UCSD-AML1 (cell line): ENCODE results near the gene PLEKHA8.
"Not testable (repeated sequence)": the region's sequence is repeated elsewhere in the genome, so short reads cannot be mapped to it uniquely, and the experiment has no call there.

Experiments
- DNase-seq: peaks from one replicate; lab custom pipeline; 2025; ENCODE audit not compliant: unreplicated experiment; lab: John Stamatoyannopoulos, UW

PLEKHA8 gene

DNA sequence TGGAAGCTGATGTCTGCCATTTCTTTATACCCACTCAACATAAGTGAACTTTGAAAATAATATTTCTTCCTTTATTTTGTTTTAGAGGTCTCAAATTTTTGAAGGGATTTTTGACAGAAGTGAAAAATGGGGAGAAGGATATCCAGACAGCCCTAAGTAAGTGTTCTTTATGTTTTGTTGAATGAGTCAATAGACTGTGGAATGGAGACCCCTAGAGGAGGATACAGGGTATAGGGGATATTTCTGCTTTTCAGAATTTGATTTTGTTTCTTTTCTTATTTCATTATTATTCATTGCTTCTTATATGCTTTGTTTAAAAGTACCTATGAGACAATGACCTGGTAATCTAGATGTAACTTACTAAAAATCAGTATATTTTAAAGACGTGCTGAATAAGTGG lies 34.4 kb downstream of the PLEKHA8 start:
- DNase-seq = no peak

GRCh38 chr7:30065746-30066145 lies 37.5 kb downstream of the PLEKHA8 start:
- DNase-seq = no peak

GRCh38 chr7:30066687-30067086 lies 38.5 kb downstream of the PLEKHA8 start:
- DNase-seq = no peak

DNA sequence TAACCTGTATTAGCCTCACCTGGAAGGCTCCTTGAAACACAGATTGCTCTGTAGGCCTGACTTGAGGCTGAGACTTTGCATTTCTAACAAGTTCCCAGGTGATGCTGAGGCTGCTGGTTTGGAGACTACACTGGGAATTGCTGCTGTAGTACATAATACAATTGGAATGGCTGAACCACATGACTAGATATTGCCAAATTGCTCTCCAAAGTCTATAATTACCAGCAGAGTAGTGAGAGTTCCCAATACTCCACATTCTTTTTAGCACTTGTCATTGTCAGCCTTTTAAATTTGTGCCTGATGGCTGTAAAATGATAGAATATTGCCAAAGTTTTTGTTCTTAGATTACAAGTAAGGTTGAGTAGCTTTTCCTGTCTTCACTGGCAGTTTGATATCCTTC lies 39.9 kb downstream of the PLEKHA8 start:
- no peak for DNase-seq

DNA sequence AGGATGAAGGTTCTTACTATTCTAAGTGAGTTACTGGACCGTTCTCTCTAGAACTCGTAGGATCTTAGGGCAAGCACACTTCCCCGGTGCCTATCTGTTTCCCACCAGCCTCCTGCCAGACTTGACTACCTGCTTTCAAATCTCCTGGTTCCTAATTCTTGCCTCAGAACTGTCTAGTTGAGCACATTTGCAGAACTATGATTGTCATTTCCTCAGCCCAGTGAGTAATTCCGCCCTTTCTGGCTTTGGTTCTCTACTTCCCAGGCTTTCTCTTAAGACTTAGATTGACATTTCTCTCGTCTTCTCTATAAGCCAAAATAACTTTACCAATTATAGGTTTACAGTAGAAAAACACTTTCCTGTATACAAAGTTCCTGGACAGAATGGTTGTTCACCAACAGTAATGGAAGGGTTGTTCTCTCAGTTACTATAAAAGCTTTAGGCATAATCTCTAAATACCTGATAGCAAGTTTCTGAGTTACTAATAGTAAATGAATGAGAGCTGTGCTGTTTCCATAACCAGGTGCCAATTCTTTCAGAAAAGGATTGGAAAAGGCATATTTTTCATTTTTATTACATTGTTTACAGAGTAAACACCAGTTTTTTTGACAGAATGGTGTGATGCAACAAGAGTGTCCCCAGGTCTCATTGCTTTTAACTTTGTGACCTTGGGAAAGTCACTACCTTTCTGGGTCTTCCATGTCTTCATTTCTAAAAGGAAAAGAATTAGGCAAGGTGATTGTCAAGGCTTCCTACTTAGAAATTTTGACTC lies 41.1 kb downstream of the PLEKHA8 start:
- no peak for DNase-seq

- no peak for DNase-seq
These were observed 41.8 kb downstream of the PLEKHA8 start for GRCh38 chr7:30070052-30070451.

DNA sequence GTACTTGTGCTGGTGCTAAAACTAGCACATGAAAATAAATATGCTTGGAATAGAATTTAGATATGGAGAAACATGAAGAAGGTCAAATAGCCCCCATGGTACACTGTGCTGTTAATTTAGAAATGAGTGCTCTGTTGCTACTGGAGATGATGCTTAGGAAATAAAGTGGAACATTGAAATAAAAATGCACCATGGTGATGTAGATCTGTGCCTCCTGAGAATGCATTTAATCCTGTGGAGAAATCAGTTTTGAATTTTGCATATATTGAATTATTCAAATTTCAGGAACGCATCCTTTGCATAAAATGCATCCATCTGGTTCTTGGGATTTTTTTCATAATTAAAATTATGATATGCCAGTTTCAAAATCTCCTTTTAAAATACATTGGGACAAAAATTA lies 44.5 kb downstream of the PLEKHA8 start:
- DNase-seq = no peak

DNA sequence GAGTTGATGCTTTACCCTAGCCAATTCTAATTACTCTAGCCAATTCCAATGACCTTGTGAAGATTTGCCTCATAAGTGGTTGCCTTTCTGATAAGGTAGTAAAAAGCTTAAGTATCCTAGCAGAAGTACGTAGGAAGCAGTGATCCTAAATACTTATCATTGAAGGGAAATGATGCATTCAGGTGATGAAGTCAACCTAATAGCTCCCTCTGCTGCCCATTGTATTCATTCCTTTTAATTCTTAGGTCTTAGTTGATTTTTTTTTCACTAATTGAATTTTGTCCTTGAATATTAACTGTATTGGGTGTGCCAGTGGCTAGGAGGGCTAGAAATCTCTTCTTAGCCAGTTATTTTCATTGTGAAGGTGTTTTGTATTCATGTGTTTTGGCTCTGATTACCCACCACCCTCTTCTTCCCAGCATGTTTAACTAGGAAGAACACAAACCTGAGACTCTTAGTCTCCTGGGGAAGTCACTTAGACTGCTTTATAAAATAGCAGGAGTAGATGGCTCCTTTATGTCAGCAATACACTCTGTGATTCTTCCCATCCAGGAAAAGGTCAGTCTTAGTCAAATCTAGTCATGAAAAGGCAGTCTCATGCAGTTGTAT lies 46.3 kb downstream of the PLEKHA8 start:
- DNase-seq = no peak

DNA sequence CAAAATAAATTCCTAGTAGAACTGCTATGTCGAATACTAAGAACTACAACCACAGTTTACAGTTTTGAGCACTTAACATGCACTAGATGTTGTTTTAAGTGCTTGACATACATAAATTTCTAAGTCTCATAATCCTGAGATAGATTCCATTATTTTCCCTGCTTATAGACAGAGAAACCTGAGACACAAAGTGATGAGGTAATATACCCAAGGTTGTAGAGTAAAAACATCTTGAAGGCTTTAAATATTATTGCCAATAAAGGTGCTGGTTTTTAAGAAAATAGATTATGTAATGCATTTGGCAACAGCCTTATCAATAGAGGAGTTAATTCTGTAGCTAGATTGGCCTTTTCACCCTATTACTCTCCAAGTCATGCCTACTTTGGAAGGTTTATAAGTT lies 48.2 kb downstream of the PLEKHA8 start:
- DNase-seq = no peak

DNA sequence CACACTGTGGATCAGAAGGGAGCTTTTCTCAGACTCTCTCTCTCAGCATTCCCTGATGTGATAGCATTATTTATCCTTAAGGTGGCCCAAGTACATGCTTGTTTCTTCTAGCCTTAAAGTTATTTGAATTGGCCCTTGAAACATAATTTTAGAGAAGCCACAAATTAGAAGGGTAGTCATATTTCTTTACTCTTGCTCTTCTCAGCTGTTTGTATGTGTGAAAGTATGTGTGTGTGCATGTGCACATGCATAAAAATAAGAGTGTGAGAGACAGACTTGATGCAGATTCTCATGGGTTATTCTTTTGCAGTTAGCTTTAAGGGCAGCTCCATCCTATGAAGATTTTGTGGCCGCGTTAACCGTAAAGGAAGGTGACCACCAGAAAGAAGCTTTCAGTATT lies 50.1 kb downstream of the PLEKHA8 start:
- no peak for DNase-seq

DNA sequence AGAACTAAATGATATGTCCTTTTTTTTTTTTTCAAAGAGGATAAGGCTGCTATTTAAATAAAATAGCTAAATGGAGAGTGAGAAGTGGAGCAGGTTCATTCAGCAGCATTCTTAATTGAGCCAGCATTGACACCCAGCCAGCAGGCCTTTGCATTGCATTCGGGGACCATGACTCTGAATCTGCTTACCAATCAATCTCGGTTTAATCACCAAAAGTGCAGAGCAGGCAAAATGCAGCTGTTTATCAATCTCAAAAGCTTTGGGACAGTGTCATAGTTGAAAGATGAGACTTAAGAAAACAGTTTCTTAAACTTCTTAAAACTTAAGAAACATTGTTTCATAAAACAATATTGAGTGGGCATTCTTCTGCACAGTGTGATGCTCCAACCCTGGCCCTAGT lies 51.7 kb downstream of the PLEKHA8 start:
- no peak for DNase-seq

DNA sequence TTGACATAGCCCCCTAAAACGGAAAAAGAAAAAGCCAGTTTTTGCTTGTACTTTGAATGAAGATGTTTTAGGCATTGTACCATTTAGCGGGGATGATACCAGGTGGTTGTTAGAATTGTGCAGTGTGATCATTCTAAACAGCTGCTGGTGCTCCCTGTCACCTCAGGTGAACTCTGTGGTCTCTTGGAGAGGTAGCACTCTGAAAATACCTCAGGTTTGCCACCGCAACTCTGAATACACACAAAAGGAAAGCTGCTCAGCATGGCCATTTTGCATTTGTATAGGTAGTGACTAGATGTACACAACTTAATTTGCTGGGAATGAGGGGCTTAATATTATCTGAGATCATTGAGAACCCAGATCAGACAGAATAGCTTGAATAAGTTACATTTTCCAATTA lies 52.6 kb downstream of the PLEKHA8 start:
- DNase-seq = no peak

DNA sequence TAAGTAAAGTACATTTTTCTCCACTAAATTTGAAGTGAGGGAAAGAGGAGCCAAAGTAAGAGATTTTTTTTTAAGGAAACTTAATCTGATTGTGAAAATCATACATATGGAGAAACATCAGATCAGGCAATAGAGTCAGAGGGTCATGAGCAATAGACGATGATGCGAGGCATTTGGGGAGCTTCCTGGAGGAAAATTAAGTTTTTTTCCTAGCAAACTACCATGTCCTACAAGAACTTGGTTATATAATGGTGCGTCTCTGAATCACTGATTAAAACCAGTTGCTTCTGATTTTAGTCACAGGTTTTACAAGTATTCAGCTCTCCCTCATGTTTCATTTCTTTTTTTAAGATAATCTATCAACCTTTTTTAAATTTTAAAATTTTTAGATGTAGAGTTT lies 54.5 kb downstream of the PLEKHA8 start:
- no peak for DNase-seq

DNA sequence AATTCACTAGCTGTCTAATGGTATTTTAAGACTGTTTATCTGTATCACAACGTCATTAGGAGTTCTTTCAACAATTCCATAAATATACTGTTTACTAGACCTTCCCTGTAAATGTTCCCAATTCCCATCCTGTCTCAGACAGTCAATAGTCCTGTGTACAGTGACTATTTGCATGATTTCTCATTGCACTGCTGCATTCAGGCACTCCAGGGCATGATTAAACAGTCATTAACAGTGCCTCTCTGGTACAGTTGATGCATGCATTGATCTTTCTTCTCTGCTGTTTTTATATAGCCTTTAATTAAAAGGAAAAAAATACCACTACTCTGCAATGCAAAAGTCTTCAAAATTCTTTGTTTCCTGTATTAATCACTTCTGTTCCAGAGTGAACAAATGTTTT lies 55.1 kb downstream of the PLEKHA8 start:
- DNase-seq = no peak

DNA sequence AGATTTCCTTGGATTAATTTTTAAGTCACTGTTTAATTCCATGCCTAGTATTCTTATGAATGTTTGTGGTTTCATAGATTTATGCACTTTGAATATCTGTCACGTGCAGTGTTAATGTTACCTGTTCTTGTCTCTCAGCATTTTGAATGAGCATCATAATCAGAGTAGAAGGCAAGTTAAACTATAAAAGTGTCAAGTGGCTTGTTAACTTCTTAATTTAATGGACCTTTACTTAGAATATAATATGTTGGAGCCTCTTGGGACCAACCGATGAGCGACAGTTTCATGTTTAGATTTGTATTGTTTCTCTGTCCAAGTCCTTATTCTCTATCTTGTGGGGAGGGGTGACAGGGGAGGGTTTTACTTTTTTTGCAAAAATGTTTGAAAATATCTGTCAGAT lies 56.0 kb downstream of the PLEKHA8 start:
- DNase-seq = no peak

- DNase-seq = no peak
These were observed 58.3 kb downstream of the PLEKHA8 start for GRCh38 chr7:30086529-30086928.

GRCh38 chr7:30087371-30087770 lies 59.2 kb downstream of the PLEKHA8 start:
- DNase-seq = no peak

DNA sequence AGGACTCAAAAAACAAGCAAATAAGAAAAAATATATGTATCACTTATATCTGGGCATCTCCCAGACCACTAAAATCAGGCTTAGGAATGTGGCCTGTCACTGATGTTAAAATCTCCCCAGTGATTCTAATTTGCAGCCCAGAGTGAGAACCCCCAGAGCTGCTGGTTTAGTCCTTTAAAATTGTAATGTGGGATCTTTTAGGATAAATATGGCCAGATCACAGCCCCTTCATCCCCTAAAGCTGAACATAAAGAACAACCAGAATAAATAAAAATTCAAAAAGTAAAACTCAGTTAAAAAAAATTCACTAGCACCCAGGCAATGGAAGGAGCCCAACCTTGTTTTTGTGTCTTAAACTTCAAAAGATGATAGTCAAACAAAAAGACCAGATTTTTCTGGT lies 60.1 kb downstream of the PLEKHA8 start:
- DNase-seq = no peak

DNA sequence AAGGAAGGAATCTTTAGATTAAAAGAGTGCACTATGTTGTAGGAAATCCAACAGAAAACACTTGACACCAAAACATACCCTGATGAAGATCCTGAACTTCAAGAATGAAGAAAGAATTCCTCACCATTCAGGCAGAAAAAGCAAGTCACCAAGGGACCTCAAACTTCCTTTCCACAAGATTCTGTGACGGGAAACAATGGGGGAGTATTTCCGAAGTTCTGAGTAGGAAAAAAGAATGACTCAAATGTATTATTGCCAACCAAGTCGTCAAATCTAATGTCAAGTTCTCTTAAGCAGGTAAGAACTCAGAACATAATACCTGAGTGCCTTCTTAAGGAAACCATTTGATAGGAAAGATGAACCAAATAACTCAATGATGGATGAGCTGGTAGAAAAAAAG lies 61.9 kb downstream of the PLEKHA8 start:
- no peak for DNase-seq

GRCh38 chr7:30091491-30091912 lies 63.3 kb downstream of the PLEKHA8 start:
- DNase-seq = no peak

- DNase-seq = no peak
These were observed 63.8 kb downstream of the PLEKHA8 start for GRCh38 chr7:30091987-30092386.

DNA sequence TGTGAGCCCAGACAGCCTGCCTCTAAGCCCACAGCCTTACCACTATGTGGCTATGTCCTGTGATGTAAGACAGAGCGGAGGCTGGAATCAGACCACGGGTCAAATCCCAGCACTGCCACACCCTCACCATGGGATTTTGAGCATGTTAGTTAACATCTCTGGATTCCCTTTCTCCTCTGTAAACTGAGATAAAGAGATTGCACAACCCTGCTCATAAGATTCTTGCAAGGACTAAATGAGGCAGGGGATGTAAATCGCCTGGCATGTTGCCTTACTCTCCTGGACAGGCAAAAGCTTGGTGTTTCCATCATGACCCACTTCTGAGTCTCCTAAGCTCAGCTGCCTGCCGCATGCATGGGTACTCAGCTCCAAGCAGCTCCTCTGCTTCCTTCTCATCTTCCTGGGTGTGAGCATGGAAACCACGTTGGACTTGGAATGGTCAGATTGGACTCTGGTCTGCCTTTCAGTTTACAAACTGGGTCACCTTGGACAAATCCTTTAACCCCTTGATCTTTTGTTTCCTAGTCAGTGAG lies 65.3 kb downstream of the PLEKHA8 start:
- DNase-seq = no peak

GRCh38 chr7:30098599-30098998 lies 70.4 kb downstream of the PLEKHA8 start:
- not testable (repeated sequence) for DNase-seq
